ENCODE data around the gene WNK1.

DNA sequence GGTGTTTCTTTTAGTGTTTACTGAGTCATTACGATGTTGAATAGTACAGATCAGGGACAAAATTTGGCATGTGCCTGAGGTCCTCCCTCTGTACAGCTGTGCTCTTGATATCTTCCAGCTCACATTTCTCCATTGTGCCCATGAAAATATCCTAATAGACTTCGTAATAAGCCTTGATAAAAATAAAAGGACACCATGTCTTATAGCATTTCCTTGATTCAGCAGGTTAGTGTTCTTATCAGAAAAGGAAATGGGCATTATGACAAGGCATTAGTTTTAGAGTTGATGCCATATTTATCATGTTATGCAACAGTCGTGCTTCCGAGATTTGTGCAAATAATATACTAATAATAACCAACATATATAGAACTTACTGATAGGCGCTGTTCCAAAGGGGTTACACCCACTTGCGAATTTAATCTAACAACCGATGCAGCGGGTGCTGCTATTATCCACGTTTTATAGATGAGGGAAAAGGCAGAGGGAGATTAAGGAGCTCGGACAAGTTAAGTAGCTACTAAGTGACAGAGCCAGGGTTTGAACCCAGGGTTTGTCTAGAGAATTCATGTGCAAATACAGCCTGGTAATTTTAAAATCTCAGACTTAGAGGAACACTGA lies 15.1 kb upstream of the WNK1 start:
- TF ChIP-seq MYC (IDR thresholded peaks at IDR 0.05; ENCODE audit: low read depth, low read length) (no peak), FOS (IDR thresholded peaks at IDR 0.05; ENCODE audit: borderline replicate concordance, insufficient read depth, low read length) (no peak), EZH2 (IDR thresholded peaks at IDR 0.05; ENCODE audit: borderline replicate concordance, low read depth, low read length, severe bottlenecking) (no peak), POLR2AphosphoS5 (IDR thresholded peaks at IDR 0.05; ENCODE audit: insufficient read depth, low read depth, low read length) (no peak)
- TF ChIP-seq, protein P1, sequence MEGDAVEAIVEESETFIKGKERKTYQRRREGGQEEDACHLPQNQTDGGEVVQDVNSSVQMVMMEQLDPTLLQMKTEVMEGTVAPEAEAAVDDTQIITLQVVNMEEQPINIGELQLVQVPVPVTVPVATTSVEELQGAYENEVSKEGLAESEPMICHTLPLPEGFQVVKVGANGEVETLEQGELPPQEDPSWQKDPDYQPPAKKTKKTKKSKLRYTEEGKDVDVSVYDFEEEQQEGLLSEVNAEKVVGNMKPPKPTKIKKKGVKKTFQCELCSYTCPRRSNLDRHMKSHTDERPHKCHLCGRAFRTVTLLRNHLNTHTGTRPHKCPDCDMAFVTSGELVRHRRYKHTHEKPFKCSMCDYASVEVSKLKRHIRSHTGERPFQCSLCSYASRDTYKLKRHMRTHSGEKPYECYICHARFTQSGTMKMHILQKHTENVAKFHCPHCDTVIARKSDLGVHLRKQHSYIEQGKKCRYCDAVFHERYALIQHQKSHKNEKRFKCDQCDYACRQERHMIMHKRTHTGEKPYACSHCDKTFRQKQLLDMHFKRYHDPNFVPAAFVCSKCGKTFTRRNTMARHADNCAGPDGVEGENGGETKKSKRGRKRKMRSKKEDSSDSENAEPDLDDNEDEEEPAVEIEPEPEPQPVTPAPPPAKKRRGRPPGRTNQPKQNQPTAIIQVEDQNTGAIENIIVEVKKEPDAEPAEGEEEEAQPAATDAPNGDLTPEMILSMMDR (IDR thresholded peaks at IDR 0.05; ENCODE audit: extremely low read depth in 1 of 2, insufficient read depth in 1 of 2, low read depth in 1 of 2, low read length in 2 of 2) = no peak

All from endothelial cell of umbilical vein (primary cell).